Keratinocyte (primary cell): Measurements from ENCODE around the gene INO80E.

Experiments
- EZH2 ChIP-seq: IDR thresholded peaks from one replicate; pipeline ENCODE4 v1.6.1; 2012; ENCODE audit warnings: inconsistent platforms, mild to moderate bottlenecking, low read length, moderate library complexity
- TF ChIP-seq, protein P1 (sequence below), 3 experiments: IDR thresholded peaks in 1 of 3; conservative IDR thresholded peaks in 1 of 3; optimal IDR thresholded peaks in 1 of 3; 2 replicates in 2 of 3; 3 replicates in 1 of 3; pipeline versions ENCODE3 to v1.5.1; 2011; ENCODE audit warnings: low read length in 3 of 3, mild to moderate bottlenecking in 3 of 3, moderate library complexity in 2 of 3, control low read depth in 1 of 3, inconsistent platforms in 1 of 3; ENCODE audit not compliant: insufficient read depth in 2 of 3; ENCODE audit errors: extremely low read depth in 1 of 3

- TF ChIP-seq, protein P1, sequence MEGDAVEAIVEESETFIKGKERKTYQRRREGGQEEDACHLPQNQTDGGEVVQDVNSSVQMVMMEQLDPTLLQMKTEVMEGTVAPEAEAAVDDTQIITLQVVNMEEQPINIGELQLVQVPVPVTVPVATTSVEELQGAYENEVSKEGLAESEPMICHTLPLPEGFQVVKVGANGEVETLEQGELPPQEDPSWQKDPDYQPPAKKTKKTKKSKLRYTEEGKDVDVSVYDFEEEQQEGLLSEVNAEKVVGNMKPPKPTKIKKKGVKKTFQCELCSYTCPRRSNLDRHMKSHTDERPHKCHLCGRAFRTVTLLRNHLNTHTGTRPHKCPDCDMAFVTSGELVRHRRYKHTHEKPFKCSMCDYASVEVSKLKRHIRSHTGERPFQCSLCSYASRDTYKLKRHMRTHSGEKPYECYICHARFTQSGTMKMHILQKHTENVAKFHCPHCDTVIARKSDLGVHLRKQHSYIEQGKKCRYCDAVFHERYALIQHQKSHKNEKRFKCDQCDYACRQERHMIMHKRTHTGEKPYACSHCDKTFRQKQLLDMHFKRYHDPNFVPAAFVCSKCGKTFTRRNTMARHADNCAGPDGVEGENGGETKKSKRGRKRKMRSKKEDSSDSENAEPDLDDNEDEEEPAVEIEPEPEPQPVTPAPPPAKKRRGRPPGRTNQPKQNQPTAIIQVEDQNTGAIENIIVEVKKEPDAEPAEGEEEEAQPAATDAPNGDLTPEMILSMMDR (optimal IDR thresholded peaks at IDR 0.05 in 1 of 3, IDR thresholded peaks at IDR 0.05 in 1 of 3, conservative IDR thresholded peaks at IDR 0.05 in 1 of 3; ENCODE audit: extremely low read depth in 1 of 3, insufficient read depth in 2 of 3, low read length in 3 of 3) = no peak
- no peak for TF ChIP-seq EZH2
These were observed 50.1 kb downstream of the INO80E start for GRCh38 chr16:30046178-30046577.
